Right atrium auricular region (tissue), 2 donors: ENCODE results near the gene SLX4IP. TPM values are rescaled to one million over a fixed set of nuclear protein-coding genes. Genes with fewer than 3 reads are reported as not detected.

Experiments
- DNase-seq: peaks from one replicate; pipeline ENCODE4 v3.0.0-alpha.2; 2019; ENCODE audit warnings: low spot score
- H3K27ac ChIP-seq, 2 donors: fragments of 200-600 bp; sonication (generic); 1 replicate in 1 of 2; 2 replicates in 1 of 2; pipeline ENCODE4 v1.5.1; 2016 to 2019
- H3K27me3 ChIP-seq, 2 donors: fragments of 200-600 bp; sonication (generic); one replicate each; pipeline versions ENCODE4 v1.5.1 to v1.6.0; 2017 to 2019
- H3K36me3 ChIP-seq: fragments of 200-600 bp; sonication (generic); one replicate; pipeline ENCODE4 v1.5.1; 2016
- H3K4me1 ChIP-seq, 2 donors: fragments of 200-600 bp; sonication (generic); one replicate each; pipeline versions ENCODE4 v1.5.1 to v1.6.0; 2017 to 2019
- H3K4me3 ChIP-seq, 2 donors: fragments of 200-600 bp; sonication (generic); 1 replicate in 1 of 2; 2 replicates in 1 of 2; pipeline ENCODE4 v1.5.1; 2017 to 2019; ENCODE audit warnings: mild to moderate bottlenecking in 1 of 2, moderate library complexity in 1 of 2
- H3K9me3 ChIP-seq, 2 donors: fragments of 200-600 bp; sonication (generic); one replicate each; pipeline ENCODE4 v1.5.1; 2019
- total RNA-seq, 2 donors: library from RNA; depleted of rRNA; stranded (reverse); fragments of >200 nt; gene quantifications; one replicate each; pipeline ENCODE4 v1.1.0, GENCODE V29; 2016
- TF ChIP-seq, protein P1 (sequence below), 2 donors: fragments of 200-600 bp; sonication (generic); IDR thresholded peaks; one replicate each; pipeline ENCODE4 v1.5.1; 2019; ENCODE audit warnings: antibody characterized with exemption in 2 of 2

SLX4IP gene
- total RNA-seq, 2 donors from 2014 or later: 1.1 to 2.0 TPM

DNA sequence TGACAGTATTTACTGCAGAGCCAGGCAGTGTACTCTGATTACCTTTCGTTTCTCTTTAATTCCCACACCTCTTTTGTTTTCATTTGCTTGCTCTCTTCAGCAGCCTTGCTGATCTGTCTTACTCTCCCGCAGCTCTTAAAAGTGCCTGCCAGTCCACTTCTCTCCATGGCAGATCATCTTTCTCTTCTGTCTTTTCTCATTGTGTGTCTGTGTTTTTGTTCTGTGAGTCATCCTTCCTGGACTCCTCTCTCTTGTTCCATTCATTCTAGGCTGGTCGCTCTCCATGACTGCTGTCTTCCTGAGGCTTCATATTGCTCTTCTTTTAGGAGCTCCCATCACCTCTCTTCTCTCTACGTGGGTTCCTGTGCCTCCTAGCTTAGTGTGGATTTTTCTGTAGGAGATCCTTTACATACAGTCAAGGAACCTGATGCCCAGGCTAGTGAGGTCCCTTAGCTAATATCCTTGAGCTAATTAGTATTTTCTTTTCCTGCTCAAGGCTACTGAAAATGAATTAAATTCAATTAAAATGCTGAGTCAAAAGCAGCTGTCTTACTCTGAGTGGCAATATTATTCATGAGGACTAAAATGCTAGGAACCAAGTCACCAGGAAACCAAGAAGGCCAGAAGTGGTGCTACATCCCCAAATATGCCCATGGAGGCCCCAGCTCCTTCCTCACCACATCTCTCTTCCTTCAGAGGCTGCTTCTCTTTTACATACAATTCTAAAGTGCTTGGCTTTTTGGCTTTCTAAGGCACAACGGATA, 86.1 kb downstream of the SLX4IP start:
- H3K27me3 ChIP-seq: no peaks in the 10 kb centered on the region
- TF ChIP-seq, protein P1, sequence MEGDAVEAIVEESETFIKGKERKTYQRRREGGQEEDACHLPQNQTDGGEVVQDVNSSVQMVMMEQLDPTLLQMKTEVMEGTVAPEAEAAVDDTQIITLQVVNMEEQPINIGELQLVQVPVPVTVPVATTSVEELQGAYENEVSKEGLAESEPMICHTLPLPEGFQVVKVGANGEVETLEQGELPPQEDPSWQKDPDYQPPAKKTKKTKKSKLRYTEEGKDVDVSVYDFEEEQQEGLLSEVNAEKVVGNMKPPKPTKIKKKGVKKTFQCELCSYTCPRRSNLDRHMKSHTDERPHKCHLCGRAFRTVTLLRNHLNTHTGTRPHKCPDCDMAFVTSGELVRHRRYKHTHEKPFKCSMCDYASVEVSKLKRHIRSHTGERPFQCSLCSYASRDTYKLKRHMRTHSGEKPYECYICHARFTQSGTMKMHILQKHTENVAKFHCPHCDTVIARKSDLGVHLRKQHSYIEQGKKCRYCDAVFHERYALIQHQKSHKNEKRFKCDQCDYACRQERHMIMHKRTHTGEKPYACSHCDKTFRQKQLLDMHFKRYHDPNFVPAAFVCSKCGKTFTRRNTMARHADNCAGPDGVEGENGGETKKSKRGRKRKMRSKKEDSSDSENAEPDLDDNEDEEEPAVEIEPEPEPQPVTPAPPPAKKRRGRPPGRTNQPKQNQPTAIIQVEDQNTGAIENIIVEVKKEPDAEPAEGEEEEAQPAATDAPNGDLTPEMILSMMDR (IDR thresholded peaks at IDR 0.05): no peak
- H3K4me1 ChIP-seq: peaks cover 0 to 17% of the 10 kb centered on the region in 2 donors
- no peak overlapping the region for H3K4me3 ChIP-seq
- no peaks in the 10 kb centered on the region for H3K36me3 ChIP-seq
- no peak for DNase-seq
- H3K9me3 ChIP-seq: no peaks in the 10 kb centered on the region
- H3K27ac ChIP-seq: no peak overlapping the region

DNA sequence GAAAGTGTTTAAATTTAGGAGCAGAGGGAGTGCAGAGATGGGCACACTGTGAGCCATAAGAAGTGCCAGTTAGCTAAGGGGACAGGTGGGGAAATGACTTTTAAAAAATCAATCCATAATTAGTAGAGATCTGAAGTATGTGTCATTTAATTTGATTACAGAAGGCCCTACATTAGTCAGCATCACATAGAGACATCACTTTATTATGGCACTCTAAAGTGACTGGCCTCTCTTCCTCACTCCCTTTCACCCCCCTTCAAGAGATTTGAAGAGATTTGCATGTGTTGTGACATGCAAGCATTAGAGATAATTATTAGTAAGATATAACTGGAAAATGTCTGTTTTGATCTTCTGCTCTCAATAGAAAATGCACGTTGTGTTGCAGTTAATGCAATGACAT, 86.7 kb downstream of the SLX4IP start:
- Histone ChIP-seq H3K9me3 (no peaks in the 10 kb centered on the region), H3K4me3 (no peak overlapping the region), H3K4me1 (peaks cover 0 to 17% of the 10 kb centered on the region in 2 donors), H3K27me3 (no peaks in the 10 kb centered on the region), H3K27ac (no peak overlapping the region), H3K36me3 (no peaks in the 10 kb centered on the region)
- TF ChIP-seq, protein P1 (IDR thresholded peaks at IDR 0.05): no peak
- DNase-seq: no peak

DNA sequence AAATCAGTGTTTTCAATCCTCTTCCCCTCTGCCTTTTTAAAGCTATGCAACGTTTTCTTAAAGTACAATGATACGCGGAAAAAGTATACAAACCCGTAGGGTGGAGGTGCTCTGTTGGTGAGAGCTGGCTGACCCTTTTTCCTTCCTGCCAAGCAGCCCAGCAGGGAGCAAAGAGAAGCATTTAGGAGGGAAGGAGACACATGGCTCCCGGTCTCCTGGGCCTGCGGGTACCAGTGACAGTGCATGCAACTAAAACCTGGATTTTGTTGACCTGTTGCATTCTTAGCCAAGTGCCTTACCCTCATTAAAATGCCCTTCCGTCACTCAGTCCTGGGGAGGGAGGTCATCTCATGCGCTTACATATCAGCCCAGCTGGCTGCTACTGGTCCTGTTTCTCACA, 87.2 kb downstream of the SLX4IP start:
- Histone ChIP-seq H3K27ac (no peak overlapping the region), H3K4me1 (peaks cover 0 to 17% of the 10 kb centered on the region in 2 donors), H3K36me3 (no peaks in the 10 kb centered on the region), H3K4me3 (no peak overlapping the region), H3K27me3 (no peaks in the 10 kb centered on the region), H3K9me3 (no peaks in the 10 kb centered on the region)
- no peak for DNase-seq
- TF ChIP-seq, protein P1 (IDR thresholded peaks at IDR 0.05): no peak

- TF ChIP-seq, protein P1 (IDR thresholded peaks at IDR 0.05): no peak
- H3K9me3 ChIP-seq: no peaks in the 10 kb centered on the region
- H3K4me3 ChIP-seq: no peak overlapping the region
- no peak for DNase-seq
- no peaks in the 10 kb centered on the region for H3K36me3 ChIP-seq
- peak overlapping the region; percentile 41 to 55 for H3K27ac ChIP-seq
- no peaks in the 10 kb centered on the region for H3K27me3 ChIP-seq
- peaks cover 0 to 17% of the 10 kb centered on the region in 2 donors for H3K4me1 ChIP-seq
Observed at GRCh38 chr20:10523443-10523842, 88.3 kb downstream of the SLX4IP start.

GRCh38 chr20:10524034-10524476, 89.0 kb downstream of the SLX4IP start:
- no peak overlapping the region for H3K4me3 ChIP-seq
- peaks cover 0 to 17% of the 10 kb centered on the region in 2 donors for H3K4me1 ChIP-seq
- H3K36me3 ChIP-seq: no peaks in the 10 kb centered on the region
- no peaks in the 10 kb centered on the region for H3K9me3 ChIP-seq
- peak overlapping the region; percentile 41 to 55 for H3K27ac ChIP-seq
- H3K27me3 ChIP-seq: no peaks in the 10 kb centered on the region
- TF ChIP-seq, protein P1 (IDR thresholded peaks at IDR 0.05): no peak
- peak; percentile 88 for DNase-seq
